ENCODE results near the gene SSBP4.

DNA sequence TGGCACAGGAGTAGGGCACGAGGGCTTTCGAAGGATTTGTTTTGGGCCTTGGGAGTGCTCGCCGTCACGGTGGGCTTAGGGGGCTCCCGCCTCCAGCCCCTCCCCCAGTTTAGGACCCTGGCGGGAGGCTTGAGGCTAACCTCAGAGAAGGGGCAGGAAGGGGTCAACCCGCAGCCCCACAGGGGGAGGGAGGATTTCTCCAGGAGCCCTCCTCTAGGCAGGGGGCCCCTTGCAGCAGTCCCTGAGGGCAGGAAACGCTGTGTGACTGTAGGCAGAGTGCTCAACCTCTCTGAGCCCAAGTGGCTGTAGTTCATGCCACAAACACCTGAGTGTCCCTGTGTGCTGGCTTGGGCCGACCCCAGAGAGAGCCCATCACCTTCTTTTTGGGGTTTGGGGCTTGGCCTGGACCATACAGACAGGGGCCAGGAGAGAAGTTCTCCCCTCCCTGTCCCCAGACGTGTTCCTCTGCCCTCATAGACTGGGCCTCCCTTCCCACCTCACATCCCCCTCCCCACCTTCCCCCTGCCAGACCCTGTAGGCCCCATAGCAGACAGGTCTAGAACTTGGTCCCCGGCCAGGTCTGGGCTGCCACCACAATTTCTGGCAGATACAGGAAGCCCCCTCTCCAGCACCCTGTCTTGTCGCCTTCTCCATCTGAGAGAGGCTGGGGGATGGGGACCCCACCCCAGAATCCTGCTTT is 10.7 kb downstream of the SSBP4 start:
- TF ChIP-seq POLR2A (IDR thresholded peaks at IDR 0.05; ENCODE audit: low read depth, low read length) (no peak), POLR2AphosphoS5 (IDR thresholded peaks at IDR 0.05; ENCODE audit: insufficient read depth, low read depth, low read length) (no peak), EZH2 (IDR thresholded peaks at IDR 0.05; ENCODE audit: borderline replicate concordance, low read depth, low read length, severe bottlenecking) (no peak)
- TF ChIP-seq, protein P1, sequence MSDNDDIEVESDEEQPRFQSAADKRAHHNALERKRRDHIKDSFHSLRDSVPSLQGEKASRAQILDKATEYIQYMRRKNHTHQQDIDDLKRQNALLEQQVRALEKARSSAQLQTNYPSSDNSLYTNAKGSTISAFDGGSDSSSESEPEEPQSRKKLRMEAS (IDR thresholded peaks at IDR 0.05; ENCODE audit: insufficient read depth, insufficient read length) = no peak
- TF ChIP-seq, protein P2, sequence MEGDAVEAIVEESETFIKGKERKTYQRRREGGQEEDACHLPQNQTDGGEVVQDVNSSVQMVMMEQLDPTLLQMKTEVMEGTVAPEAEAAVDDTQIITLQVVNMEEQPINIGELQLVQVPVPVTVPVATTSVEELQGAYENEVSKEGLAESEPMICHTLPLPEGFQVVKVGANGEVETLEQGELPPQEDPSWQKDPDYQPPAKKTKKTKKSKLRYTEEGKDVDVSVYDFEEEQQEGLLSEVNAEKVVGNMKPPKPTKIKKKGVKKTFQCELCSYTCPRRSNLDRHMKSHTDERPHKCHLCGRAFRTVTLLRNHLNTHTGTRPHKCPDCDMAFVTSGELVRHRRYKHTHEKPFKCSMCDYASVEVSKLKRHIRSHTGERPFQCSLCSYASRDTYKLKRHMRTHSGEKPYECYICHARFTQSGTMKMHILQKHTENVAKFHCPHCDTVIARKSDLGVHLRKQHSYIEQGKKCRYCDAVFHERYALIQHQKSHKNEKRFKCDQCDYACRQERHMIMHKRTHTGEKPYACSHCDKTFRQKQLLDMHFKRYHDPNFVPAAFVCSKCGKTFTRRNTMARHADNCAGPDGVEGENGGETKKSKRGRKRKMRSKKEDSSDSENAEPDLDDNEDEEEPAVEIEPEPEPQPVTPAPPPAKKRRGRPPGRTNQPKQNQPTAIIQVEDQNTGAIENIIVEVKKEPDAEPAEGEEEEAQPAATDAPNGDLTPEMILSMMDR (IDR thresholded peaks at IDR 0.05; ENCODE audit: extremely low read depth in 1 of 2, insufficient read depth in 1 of 2, low read depth in 1 of 2, low read length in 2 of 2) = no peak
